ENCODE data around the gene CLDN25.

DNA sequence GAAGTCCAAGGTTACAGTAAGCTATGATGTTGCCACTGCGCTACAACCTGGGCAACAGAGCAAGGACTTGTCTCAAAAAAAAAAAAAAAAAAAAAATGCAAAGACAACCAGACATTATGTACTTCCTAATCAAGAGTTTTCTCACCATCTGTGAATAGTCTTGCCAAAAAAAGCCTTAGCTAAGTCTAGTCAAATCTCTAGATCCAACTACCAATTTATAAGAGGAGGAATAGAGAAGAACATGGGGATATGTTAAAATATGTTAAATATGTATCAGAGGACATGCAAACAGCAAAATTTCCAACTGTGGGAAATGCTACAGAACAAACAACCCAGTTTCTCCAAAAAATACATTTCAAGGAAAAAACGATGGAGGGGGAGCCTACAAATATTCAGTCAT, 50.2 kb downstream of the CLDN25 start:
- TF ChIP-seq, protein P1, sequence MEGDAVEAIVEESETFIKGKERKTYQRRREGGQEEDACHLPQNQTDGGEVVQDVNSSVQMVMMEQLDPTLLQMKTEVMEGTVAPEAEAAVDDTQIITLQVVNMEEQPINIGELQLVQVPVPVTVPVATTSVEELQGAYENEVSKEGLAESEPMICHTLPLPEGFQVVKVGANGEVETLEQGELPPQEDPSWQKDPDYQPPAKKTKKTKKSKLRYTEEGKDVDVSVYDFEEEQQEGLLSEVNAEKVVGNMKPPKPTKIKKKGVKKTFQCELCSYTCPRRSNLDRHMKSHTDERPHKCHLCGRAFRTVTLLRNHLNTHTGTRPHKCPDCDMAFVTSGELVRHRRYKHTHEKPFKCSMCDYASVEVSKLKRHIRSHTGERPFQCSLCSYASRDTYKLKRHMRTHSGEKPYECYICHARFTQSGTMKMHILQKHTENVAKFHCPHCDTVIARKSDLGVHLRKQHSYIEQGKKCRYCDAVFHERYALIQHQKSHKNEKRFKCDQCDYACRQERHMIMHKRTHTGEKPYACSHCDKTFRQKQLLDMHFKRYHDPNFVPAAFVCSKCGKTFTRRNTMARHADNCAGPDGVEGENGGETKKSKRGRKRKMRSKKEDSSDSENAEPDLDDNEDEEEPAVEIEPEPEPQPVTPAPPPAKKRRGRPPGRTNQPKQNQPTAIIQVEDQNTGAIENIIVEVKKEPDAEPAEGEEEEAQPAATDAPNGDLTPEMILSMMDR (IDR thresholded peaks at IDR 0.05), result no peak
- TF ChIP-seq POLR2AphosphoS5 (IDR thresholded peaks at IDR 0.05), result no peak
- no peak for TF ChIP-seq POLR2A (IDR thresholded peaks at IDR 0.05; ENCODE audit: low read depth)
- TF ChIP-seq EP300 (IDR thresholded peaks at IDR 0.05), result no peak
